Measurements from ENCODE around the gene ZC3H12D.

- TF ChIP-seq EZH2 (IDR thresholded peaks at IDR 0.05) = no peak
- no peak for TF ChIP-seq POLR2AphosphoS5 (IDR thresholded peaks at IDR 0.05; ENCODE audit: borderline replicate concordance, low read depth, low read length)
Measured at GRCh38 chr6:149472241-149472640, 12.6 kb downstream of the ZC3H12D start.
